NT2/D1 (cell line): ENCODE measurements around the gene GABBR2.

Experiments used
- SUZ12 ChIP-seq: IDR thresholded peaks from 2 replicates; pipeline ENCODE4 v1.6.1; 2011; ENCODE audit not compliant: insufficient read length, insufficient read depth; ENCODE audit errors: extremely low read depth
- YY1 ChIP-seq: IDR thresholded peaks from 2 replicates; pipeline ENCODE4 v1.6.1; 2011; ENCODE audit not compliant: insufficient read length, insufficient read depth
- ZNF274 ChIP-seq: IDR thresholded peaks from 2 replicates; pipeline ENCODE4 v1.6.1; 2011; ENCODE audit warnings: mild to moderate bottlenecking, low read depth, low read length

GRCh38 chr9:98609646-98610045 lies 99.1 kb downstream of the GABBR2 start:
- TF ChIP-seq ZNF274 (no peak), SUZ12 (no peak), YY1 (no peak)
